NOMO-1 treated with dmso at 0.1 percent for 144 hours (cell line): ENCODE measurements around the gene RAB9B.
"Not testable (repeated sequence)": the region's sequence is repeated elsewhere in the genome, so short reads cannot be mapped to it uniquely, and the experiment has no call there.

Experiments used
- DNase-seq: peaks from one replicate; lab custom pipeline; 2025; ENCODE audit not compliant: unreplicated experiment; lab: John Stamatoyannopoulos, UW

Gene RAB9B, protein sequence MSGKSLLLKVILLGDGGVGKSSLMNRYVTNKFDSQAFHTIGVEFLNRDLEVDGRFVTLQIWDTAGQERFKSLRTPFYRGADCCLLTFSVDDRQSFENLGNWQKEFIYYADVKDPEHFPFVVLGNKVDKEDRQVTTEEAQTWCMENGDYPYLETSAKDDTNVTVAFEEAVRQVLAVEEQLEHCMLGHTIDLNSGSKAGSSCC

DNA sequence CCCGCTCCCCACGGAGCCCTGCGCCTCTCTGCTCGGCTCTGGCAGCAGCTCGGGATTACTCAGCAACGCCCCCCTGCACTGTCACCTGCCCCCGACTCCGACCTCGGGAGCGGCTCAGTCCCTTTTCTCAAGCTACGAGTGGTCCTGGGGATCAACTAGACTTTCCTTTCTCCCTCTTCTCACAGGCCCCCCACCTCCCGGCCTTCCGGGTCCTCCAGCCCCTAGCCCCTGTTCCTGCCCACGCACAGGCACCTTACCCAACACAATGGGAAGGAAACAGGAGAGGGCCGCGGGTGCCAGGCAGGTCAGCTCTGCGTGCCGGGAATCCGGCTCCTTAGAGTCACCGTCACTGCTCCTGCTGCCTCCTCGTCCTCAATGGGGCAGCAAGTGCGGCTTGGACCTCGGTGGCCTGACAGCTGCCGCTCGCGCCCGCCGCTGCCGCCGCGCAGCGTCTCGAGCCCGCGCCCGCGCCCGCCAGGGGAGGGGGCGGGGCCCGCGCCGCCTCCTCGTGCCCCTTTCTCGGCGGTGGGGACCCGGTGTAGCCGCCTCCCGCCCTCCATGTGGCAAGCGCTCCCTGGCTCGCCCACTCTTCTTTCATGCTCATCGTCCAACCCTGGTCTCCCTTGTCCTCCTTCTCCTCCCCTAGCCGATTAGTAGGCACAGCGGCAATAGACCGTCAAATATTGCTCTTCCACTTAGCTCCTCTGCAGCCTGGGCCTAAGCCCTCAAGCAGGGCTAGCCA, at the start of gene RAB9B:
Gene RAB9B, minus strand, starts transcription at position 455 of the 742 bp plus-strand sequence. CDS start 6,473 bp downstream, outside the sequence.
- no peak for DNase-seq

DNA sequence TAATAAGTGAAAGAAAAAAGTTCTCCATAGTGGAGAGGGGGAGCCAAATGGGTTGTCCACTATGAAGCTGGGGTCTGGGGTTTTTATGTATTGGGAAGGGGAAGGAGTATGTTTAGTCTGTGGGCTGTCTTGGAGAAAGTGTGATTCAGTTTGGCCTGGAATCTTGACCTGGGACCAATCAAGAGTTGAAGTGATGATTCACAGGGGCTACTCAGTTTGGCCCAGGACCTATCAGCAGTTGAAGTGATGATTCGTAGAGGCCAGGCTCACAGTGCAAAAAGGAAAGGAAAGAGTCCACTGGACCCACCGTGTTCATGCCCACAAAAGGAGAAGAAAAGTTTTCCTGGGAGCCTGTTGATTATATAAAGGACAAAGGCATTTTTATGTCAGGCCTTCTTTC, 47.3 kb upstream of the RAB9B start:
- no peak for DNase-seq

DNA sequence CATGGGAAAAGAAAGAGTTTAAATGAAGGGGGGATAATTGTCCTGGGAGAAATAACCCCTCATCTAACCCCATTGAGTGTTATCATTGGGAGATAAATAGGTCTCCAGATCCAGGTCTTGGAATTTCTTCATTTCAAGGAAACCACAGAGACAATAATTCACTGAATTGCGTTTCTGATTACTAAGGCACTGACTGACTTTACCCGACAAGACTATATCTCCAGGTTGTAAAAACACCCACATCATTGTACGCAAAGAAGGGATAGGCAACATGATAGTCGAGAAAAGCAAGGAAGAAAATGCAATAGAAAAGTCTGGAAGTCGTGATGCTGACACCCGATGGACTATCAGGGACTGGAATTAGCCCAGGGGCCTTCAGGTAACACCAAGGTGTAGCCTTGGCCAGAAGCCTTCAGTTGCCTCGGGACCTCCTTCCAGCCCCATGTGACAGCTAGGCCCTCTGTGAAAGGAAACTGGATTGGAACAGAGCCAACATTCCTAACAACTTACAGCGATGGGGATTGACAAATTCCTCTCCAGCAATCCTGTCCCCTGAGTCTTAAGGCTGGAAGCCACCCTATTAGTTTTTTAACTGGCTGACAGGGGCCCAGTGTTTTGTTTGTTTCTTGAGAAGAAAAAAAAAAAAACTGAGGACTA, 46.5 kb upstream of the RAB9B start:
- no peak for DNase-seq

DNA sequence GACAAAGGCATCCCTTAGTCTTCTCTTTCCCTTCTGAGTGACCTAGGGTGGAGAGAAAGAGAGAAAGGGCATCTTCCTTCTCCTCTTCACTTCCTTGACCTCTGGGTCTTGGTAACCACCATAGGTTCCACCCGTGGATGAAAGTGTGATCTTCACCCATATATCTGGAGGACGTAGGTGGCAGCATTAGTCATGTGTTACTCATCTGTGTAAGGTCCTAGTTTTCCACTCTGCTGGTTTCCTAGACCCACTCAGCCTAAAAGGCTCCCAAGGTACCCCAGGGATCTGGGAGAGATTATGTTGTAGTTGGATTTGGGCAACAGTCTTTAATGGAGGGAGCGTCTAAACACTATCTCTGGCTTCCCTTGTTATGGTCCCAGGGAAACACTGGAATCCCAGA, 45.5 kb upstream of the RAB9B start:
- DNase-seq, result no peak

DNA sequence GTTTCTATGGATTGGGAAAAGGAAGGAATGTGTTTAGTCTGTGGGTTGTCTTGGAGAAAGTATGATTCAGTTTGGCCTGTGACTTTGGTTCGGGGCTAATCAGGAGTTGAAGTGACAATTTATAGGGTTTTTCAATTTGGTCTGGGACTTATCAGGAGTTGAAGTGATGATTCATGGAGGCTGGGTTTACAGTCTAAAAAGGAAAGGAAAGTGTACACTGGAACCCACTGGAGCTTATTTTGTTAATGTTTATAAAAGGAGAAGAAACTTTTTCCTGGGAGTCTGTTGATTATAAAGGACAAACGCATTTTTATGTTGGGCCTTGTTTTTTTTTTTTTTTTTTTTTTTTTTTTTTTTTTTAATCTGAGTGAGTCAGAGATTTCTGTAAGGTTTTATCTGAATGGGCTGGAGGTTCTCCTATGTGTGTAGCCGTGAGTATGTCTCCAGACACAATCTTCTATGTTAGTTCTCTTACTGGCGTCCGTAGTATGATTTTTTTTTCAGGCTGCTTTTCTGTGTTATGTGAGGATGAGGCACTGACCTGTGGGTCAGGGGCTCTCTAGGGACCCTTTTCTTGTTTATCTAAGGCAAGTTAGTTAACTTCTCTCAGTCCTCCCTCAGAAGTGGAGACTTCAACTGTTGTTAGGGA, 33.0 kb upstream of the RAB9B start:
- DNase-seq, result no peak

DNA sequence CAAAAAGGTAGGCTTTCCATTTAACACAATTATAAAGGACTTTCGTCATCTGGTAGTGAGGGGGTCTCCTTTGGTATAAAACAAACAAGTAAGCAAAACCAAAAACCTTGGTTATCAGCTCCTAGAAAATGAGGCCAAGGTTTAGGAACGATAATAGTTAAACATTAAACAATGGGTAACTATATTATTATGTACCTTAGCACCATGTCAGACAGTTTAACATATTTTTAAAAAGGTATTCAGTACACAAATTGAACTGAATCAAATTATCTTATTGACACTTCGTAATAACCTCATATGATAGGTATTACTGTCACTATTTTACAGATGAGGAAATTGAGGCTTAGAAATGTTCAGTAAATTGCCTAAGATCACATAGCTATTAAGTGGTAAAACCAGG, 32.1 kb upstream of the RAB9B start:
- DNase-seq, result no peak

DNA sequence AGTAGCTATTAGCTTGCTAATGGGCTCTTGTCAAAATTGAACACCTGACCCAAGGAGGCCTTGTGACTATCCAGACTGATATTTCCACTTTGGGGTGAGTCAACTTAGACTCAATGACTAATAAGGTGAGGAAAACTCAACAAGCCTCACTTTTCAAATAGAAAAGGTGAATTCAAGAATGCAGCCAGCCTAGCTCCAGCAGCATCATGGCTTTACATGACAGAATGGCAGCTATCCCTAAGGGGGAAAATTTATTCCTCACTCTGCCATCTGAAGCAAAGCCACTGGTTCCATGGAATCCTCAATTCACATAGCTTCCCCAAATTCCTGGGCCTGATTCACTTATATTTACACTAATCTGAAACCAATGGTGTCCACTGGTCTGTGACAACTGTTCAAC, 29.1 kb upstream of the RAB9B start:
- no peak for DNase-seq

DNA sequence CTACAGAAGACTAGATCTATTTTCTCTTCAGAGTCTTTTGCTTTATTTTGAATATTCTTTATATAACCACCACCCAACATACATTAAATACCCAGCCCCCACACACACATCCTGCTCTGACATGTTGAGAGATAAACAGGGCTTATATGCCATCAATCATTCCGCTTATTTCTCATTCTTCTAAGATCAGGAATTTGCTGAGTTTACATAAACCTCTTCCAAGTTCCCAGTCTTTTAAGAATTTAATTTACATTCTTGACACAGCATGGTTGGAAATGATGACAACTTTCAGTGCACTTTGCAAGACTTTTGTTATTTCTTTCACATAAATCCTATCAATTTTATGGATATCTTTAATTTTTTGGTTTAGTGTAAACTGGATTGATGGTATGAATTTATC, 17.5 kb upstream of the RAB9B start:
- DNase-seq, result no peak

DNA sequence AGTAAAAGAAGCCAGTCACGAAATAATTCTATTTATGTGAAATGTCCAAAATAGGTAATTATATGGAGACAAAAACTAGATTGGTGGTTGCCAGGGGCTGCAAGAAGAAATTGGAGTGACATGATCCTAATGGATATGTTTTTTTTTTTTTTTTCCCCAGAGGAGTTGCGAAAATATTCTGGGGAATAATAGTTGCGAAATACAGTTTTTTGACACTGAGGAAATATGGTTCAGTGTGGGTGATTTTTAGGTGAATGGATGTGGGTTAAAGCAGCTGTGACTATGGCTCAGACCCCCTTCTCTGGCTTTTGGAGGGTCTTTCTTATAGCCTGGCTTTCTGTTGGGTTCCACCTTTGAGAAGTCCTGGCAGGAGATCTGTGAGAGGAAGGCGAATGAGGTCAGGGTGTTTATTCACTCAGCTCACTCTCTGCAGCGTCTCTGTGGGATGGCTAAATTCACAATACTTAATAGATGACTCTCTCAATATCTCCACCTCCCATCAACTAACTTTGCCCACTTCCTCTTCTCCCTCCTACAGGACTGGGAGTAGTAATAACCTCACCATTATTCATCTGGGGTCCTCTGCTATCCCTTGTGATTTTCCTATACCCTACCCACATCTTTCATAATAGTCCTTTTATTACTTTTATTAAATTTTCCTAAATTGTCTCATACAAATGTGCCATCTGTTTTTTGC, 15.3 kb upstream of the RAB9B start:
- no peak for DNase-seq

DNA sequence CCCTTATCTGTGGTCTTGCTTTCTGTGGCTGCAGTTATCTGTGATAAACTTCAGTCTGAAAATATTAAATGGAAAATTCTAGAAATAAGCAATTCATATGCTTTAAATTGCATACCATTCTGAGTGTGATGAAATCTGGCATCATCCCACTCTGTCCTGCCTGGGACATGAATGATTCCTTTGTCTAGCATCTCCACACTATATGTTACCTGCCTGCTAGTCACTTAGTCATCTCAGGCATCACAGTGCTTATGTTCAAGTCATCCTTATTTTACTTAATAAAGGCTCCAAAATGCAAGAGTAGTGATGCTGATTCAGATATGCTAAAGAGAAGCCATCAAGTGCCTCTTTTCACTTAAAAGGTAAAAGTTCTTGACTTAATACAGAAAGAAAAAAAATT, 14.3 kb upstream of the RAB9B start:
- DNase-seq, result no peak

DNA sequence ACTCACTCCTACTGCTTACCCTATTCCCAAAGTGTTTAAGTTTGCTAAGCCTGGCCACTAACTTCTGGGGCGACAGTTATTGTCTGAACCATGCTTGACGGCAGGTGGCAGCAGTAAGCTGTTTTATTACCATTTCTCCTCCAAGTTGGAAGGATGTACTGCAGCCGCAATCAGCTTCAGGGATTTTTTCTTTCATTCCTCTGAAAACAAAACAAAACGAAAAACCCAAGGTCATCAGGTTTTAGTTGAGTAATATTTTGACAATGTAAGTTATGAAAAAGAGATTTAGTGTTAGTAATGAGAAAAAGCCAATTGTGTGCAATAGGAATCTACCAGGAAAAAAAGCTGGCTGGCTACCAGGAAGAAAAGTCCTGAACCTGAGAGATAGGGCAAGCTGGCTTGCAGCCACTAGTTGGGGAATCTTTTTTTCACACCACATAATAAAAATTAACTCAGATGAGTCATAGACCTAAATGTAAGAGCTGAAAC, 13.2 kb upstream of the RAB9B start:
- DNase-seq, result no peak

DNA sequence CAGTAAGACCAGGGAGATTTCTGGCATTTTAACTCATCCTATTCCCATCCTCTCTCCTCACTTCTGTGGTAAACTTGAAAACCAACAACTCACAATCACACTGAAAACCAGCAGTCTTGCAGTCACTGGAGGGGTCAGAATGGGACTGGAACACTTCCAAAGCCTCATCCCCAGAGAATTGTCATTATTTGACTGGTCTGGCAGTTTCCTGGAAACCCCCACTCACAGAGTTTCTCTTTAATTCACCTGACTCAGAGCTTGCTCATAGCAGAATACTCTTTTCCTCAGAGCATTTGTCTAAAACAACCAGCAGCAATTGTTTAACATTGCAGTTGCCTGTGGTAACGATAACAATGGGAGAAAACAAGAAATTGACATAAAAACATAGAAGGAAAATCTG, 7.3 kb upstream of the RAB9B start:
- DNase-seq, result no peak

DNA sequence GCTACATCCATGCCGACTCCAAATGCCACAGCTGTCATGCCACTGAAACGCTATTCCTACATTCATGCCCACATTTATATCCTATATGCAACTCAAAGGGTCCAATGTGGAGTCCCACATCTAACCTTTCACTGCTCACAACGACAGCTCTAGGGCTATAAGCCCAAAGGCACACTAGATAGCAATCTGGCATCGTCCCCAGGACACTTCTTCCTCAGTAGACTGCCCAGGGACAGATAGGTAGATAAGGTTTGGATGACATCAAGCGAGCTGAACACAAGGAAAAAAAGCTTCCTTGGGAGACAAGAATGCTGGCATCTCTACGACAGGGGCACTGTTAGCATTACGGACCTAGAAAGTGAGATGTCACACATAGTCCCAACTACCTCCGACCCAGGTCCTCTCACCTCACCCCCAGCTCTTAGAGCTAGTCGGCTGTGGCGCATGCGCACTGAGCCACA, 685 bp downstream of the RAB9B start:
- no peak for DNase-seq

DNA sequence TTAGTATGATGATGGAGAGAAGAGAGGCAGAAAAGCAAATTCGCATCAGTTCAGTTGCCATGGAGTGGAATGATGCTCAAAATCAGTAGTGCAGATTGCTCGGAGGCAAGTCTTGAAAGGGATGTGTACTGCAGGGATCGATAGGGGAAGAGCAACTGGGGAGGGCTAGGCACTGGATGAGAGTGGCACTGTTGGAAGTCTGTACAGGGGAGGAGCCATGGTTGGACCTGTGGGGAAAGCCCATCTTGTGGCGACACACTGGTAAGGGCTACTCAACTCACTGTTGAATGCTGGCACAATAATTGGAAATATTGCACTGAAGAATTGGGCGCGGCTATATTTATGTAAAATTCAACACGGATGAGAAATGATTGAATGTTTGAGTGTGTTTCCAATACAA, 1.2 kb downstream of the RAB9B start:
- no peak for DNase-seq

DNA sequence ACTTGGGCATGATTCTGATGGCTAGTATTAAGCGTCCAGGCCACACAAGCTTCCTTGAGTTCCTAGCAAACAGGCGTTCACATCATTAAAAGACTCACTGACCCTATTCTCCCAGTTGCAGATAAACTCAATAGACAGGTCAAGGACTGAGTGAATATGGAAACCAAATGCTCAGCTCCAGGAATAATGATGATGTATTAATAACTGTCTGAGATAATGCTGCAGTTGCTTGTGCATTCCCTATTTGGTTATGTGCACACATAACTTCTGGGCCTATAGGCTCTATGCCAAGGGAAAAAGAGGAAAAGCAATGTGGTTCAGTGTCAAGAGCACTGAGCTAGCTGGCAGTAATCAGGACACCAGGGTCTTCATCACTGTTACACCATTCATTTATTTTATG, 3.5 kb downstream of the RAB9B start:
- DNase-seq, result no peak

DNA sequence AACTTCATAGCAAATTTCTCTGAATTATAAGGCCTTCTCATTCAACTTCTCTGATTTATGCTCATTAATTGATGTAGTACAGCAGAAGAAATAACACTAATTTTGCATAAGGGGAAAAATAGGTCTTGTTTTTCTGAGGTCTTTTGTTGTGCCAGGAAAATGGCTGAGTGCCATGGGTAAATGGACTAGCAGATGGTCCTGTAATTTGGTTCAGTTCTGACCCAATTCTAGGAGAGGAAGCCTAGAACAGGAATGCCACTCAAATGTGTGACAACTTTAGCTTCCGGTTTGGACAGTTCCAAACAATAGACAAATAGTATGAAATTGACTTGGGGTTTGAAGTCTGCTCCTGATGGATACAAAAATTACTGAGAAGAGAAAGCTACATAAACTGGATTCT, 6.2 kb downstream of the RAB9B start:
- no peak for DNase-seq

DNA sequence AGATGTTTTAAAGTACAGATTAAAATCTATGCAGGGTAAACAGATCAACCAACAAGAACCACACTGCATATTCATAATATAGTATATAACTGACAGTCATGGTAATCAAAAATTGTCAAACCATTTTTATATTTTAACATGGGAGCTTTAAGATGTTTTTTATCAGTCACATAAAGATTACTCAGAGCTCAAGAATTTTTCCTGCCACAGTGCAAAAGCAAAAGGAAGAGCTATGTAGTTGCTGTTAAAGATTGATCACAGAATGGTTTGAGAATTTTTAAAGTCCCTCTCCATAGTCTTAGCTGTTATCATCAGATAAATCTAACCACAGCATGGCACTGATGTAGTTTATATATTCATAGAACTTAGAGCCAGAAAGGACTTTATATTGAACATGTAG, 8.5 kb downstream of the RAB9B start:
- no peak for DNase-seq

DNA sequence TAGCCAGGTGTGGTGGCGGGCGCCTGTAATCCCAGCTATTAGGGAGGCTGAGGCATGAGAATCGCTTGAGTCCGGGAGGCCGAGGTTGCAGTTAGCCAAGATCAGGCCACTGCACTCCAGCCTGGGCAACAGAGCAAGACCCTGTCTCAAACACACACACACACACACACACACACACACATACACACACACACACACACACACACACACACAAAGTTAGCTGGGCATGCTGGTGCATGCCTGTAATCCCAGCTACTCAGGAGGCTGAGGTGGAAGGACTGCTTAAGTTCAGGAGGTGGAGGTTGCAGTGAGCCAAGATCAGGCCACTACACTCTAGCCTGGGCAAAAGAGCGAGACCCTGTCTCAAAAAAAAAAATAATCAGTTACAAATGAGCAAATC, 11.3 kb downstream of the RAB9B start:
- DNase-seq, result not testable (repeated sequence)

DNA sequence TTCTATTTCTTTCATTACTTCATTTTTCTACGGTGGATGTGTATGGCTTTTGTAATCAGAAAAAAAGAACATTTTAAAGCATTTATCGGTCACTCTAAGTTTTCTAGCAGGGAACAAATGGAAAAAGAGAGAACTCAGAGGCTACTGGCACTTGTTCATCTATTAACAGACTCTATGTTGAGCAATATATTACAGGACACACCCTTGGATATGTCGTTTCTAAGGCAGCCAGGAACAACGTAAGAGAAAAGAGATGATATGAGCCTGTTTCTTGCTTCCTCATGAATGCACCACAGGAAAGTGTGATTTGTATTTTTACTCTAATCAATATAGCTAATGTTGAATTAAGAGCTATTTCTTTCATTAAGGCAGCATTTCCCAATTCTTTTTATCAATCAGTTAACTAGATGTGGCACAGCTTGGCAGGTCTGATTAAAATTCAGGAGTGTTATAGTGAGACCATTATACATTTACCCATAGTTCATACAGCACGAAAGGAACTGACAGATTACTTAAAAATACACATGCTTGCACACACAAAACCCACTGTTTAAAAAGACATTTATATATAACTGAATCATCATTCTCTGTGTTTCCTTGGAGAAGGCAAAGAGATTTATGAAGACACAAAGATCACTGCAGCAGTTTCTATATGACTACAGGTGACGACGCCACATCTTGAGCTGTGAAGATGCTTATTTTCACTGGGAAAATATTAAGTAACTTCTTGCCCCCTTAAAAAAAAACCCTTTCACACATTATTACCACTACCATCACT, 13.0 kb downstream of the RAB9B start:
- DNase-seq, result no peak

DNA sequence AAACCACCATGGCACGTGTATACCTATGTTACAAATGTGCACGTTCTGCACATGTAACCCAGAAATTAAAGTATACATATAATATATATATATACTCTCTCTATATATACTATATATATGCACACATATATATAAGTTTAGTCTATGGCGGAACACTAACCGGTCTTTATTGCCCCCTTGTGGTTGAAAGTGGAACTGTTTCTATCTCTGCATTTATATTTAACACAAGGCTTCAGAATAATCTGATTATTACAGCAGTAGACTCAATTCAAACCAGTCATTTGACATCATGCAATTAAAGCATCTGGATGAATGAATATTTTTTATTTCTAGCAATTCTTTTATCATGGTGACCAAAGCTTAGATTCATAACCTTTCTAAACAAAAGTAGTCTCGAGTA, 14.6 kb downstream of the RAB9B start:
- DNase-seq, result no peak
